Measurements from ENCODE around the gene ZNF319. TPM values are rescaled to one million over a fixed set of nuclear protein-coding genes. Genes with fewer than 3 reads are reported as not detected.

The ZNF319 gene
- total RNA-seq, 4 donors from 2014 or later: 4.4 to 16.0 (median 8.0) TPM

- H3K4me3 ChIP-seq: peak overlapping the region; percentile 72 to 85
- peaks cover 0 to 42% (median 21%) of the 10 kb centered on the region in 3 donors for H3K4me1 ChIP-seq
- H3K27me3 ChIP-seq: no peaks in the 10 kb centered on the region
- peak overlapping the region; percentile 84 to 92 (median 88) for H3K27ac ChIP-seq
- no peak for TF ChIP-seq CTCF (IDR thresholded peaks at IDR 0.05)
- TF ChIP-seq POLR2A (IDR thresholded peaks at IDR 0.05): no peak
- TF ChIP-seq POLR2AphosphoS5 (IDR thresholded peaks at IDR 0.05): no peak
- TF ChIP-seq EP300 (IDR thresholded peaks at IDR 0.05): no peak
- H3K9me3 ChIP-seq: no peaks in the 10 kb centered on the region
- peaks cover 0 to 41% of the 10 kb centered on the region in 2 donors for H3K36me3 ChIP-seq
- WGBS, 2 donors (ENCODE audit: low coverage in 1 of 2): 24 to 100% methylated on average over 1 to 7 of the region's 10 CpGs
- ATAC-seq: no peak
These were observed 1.4 kb upstream of the ZNF319 start for GRCh38 chr16:58001781-58002415.

- 2% methylated on average over 12 of the region's 81 CpGs; no CpG with 5 or more reads in 1 of the 2 donors for WGBS, 2 donors (ENCODE audit: low coverage in 1 of 2)
- peaks cover 0 to 42% (median 21%) of the 10 kb centered on the region in 3 donors for H3K4me1 ChIP-seq
- TF ChIP-seq CTCF (IDR thresholded peaks at IDR 0.05): peak in 3 of 4 experiments; percentile 65 to 83 (median 73)
- TF ChIP-seq POLR2A (IDR thresholded peaks at IDR 0.05): peak; percentile 61 to 75
- TF ChIP-seq EP300 (IDR thresholded peaks at IDR 0.05): no peak
- TF ChIP-seq POLR2AphosphoS5 (IDR thresholded peaks at IDR 0.05): peak; percentile 78
These were observed 519 bp upstream of the ZNF319 start, which contains the start of gene USB1 for GRCh38 chr16:58000706-58001676. Gene USB1 (plus strand): TSS chr16:58001407. CDS start chr16:58001484, 77 bp downstream.

GRCh38 chr16:57999366-57999970, 1.0 kb downstream of the ZNF319 start:
- no peak for ATAC-seq
- WGBS, 2 donors (ENCODE audit: low coverage in 1 of 2): 6% methylated on average over 5 of the region's 6 CpGs
- Histone ChIP-seq H3K4me3 (peak overlapping the region; percentile 72 to 85), H3K36me3 (peaks cover 0 to 54% of the 10 kb centered on the region in 2 donors), H3K9me3 (no peaks in the 10 kb centered on the region), H3K27ac (peak overlapping the region; percentile 21 to 92 (median 88)), H3K4me1 (peaks cover 0 to 47% (median 21%) of the 10 kb centered on the region in 3 donors), H3K27me3 (no peaks in the 10 kb centered on the region)
- TF ChIP-seq POLR2AphosphoS5 (IDR thresholded peaks at IDR 0.05) (no peak), POLR2A (IDR thresholded peaks at IDR 0.05) (no peak), EP300 (IDR thresholded peaks at IDR 0.05) (no peak), CTCF (IDR thresholded peaks at IDR 0.05) (no peak)

More at GRCh38 chr16:58000706-58001676, 519 bp upstream of the ZNF319 start, which contains the start of gene USB1:
- Histone ChIP-seq H3K9me3 (no peaks in the 10 kb centered on the region), H3K4me3 (peak within 1 kb of the TSS; percentile 72 to 85), H3K36me3 (peaks cover 0 to 41% of the 10 kb centered on the region in 2 donors), H3K27me3 (no peaks in the 10 kb centered on the region), H3K27ac (peak within 1 kb of the TSS; percentile 84 to 92 (median 88))
- peak; percentile 90 for ATAC-seq

- 83% methylated on average over 1 of the region's 3 CpGs; no CpG with 5 or more reads in 1 of the 2 donors for WGBS, 2 donors (ENCODE audit: low coverage in 1 of 2)
- Histone ChIP-seq H3K4me3 (no peak overlapping the region), H3K4me1 (peaks cover 0 to 49% (median 21%) of the 10 kb centered on the region in 3 donors), H3K27ac (peak overlapping the region in 3 of 4 donors; percentile 84 to 92 (median 91)), H3K27me3 (no peaks in the 10 kb centered on the region), H3K9me3 (no peaks in the 10 kb centered on the region), H3K36me3 (peaks cover 0 to 59% of the 10 kb centered on the region in 2 donors)
- ATAC-seq: no peak
- TF ChIP-seq CTCF (IDR thresholded peaks at IDR 0.05): no peak
- TF ChIP-seq POLR2AphosphoS5 (IDR thresholded peaks at IDR 0.05): no peak
- no peak for TF ChIP-seq POLR2A (IDR thresholded peaks at IDR 0.05)
- TF ChIP-seq EP300 (IDR thresholded peaks at IDR 0.05): no peak
These were observed 1.5 kb downstream of the ZNF319 start for GRCh38 chr16:57998992-57999365.
